Fibroblast of pulmonary artery (primary cell): ENCODE data around the gene MIA.
"Not testable (repeated sequence)": the region's sequence is repeated elsewhere in the genome, so short reads cannot be mapped to it uniquely, and the experiment has no call there.

ENCODE experiments used
- DNase-seq: peaks from one replicate; pipeline ENCODE4 v3.0.0-alpha.2; 2010; ENCODE audit warnings: low read depth
- H3K4me3 ChIP-seq: replicated peaks from 2 replicates; pipeline ENCODE4 v1.5.1; 2011; ENCODE audit warnings: low read depth, mild to moderate bottlenecking, control low read depth, low read length, moderate library complexity
- CTCF ChIP-seq: IDR thresholded peaks from 2 replicates; pipeline ENCODE4 v1.5.1; 2011; ENCODE audit warnings: mild to moderate bottlenecking, control low read depth, low read length, inconsistent platforms; ENCODE audit errors: missing control alignments

Gene MIA

GRCh38 chr19:40774916-40775631 lies at the start of gene MIA:
TSS of gene MIA (plus strand) at chr19:40775521. CDS start at chr19:40775543, 22 bp downstream.
- H3K4me3 ChIP-seq: no peak within 1 kb of the TSS
- TF ChIP-seq CTCF: no peak
- DNase-seq: no peak

GRCh38 chr19:40726279-40726678 lies 49.0 kb upstream of the MIA start:
- no peak for DNase-seq
- TF ChIP-seq CTCF: no peak
- no peak overlapping the region for H3K4me3 ChIP-seq

GRCh38 chr19:40730065-40730464 lies 45.3 kb upstream of the MIA start:
- H3K4me3 ChIP-seq, DNase-seq: not testable (repeated sequence)

- H3K4me3 ChIP-seq, DNase-seq: not testable (repeated sequence)
These were observed 43.0 kb upstream of the MIA start for GRCh38 chr19:40732304-40732703.

- no peak for TF ChIP-seq CTCF
- no peak overlapping the region for H3K4me3 ChIP-seq
- no peak for DNase-seq
These were observed 42.2 kb upstream of the MIA start for GRCh38 chr19:40733149-40733548.

GRCh38 chr19:40735013-40735771 lies 40.1 kb upstream of the MIA start:
- no peak for DNase-seq
- H3K4me3 ChIP-seq: no peak overlapping the region
- TF ChIP-seq CTCF: no peak

GRCh38 chr19:40736661-40737060 lies 38.7 kb upstream of the MIA start:
- DNase-seq: no peak
- no peak for TF ChIP-seq CTCF
- no peak overlapping the region for H3K4me3 ChIP-seq
